HL-60 (cell line): ENCODE measurements around the gene ALS2CL.

Experiments
- GABPA ChIP-seq: IDR thresholded peaks from 2 replicates; pipeline ENCODE4 v1.6.1; 2012; ENCODE audit warnings: low read depth
- POLR2AphosphoS5 ChIP-seq: IDR thresholded peaks from 2 replicates; pipeline ENCODE4 v1.6.1; 2012; ENCODE audit warnings: low read depth
- SPI1 ChIP-seq: IDR thresholded peaks from 2 replicates; pipeline ENCODE4 v1.6.1; 2012; ENCODE audit warnings: low read depth, mild to moderate bottlenecking, borderline replicate concordance
- TF ChIP-seq, protein P1 (sequence below): IDR thresholded peaks from one replicate; pipeline ENCODE4 v1.5.1; 2011; ENCODE audit warnings: low read length, control low read depth, inconsistent platforms; ENCODE audit not compliant: insufficient read depth
- TF ChIP-seq, protein P2 (sequence below): IDR thresholded peaks from 2 replicates; pipeline ENCODE4 v1.6.1; 2012; ENCODE audit warnings: low read depth; ENCODE audit not compliant: insufficient replicate concordance

DNA sequence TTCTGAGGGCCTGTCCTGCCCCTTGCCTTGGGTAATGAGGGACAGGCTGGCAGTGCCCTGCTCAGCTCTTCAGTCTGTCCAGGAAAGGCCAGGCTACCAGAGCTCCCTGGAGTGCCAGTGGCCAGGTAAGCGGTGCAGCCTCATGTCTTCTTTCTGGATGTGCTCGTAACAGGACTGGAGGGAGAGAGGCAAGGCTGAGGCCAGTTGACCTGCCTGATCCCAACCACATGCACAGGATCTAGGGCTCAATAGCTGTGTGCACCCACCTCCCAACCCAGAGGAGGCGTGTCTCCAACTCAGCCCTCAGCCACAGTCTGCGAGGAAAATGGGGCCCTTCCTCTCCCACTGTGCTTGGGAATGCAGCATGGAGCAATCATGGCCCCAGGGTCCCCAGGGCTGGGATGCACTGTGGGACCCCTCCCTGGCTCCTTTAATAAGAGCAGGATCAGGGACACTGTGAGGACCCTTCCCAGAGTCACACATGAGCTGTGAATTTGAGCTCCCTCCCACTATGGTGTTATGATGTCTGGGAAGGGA lies 22.5 kb downstream of the ALS2CL start:
- TF ChIP-seq, protein P1, sequence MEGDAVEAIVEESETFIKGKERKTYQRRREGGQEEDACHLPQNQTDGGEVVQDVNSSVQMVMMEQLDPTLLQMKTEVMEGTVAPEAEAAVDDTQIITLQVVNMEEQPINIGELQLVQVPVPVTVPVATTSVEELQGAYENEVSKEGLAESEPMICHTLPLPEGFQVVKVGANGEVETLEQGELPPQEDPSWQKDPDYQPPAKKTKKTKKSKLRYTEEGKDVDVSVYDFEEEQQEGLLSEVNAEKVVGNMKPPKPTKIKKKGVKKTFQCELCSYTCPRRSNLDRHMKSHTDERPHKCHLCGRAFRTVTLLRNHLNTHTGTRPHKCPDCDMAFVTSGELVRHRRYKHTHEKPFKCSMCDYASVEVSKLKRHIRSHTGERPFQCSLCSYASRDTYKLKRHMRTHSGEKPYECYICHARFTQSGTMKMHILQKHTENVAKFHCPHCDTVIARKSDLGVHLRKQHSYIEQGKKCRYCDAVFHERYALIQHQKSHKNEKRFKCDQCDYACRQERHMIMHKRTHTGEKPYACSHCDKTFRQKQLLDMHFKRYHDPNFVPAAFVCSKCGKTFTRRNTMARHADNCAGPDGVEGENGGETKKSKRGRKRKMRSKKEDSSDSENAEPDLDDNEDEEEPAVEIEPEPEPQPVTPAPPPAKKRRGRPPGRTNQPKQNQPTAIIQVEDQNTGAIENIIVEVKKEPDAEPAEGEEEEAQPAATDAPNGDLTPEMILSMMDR: no peak
- TF ChIP-seq POLR2AphosphoS5: no peak
- no peak for TF ChIP-seq SPI1
- TF ChIP-seq GABPA: no peak
- TF ChIP-seq, protein P2, sequence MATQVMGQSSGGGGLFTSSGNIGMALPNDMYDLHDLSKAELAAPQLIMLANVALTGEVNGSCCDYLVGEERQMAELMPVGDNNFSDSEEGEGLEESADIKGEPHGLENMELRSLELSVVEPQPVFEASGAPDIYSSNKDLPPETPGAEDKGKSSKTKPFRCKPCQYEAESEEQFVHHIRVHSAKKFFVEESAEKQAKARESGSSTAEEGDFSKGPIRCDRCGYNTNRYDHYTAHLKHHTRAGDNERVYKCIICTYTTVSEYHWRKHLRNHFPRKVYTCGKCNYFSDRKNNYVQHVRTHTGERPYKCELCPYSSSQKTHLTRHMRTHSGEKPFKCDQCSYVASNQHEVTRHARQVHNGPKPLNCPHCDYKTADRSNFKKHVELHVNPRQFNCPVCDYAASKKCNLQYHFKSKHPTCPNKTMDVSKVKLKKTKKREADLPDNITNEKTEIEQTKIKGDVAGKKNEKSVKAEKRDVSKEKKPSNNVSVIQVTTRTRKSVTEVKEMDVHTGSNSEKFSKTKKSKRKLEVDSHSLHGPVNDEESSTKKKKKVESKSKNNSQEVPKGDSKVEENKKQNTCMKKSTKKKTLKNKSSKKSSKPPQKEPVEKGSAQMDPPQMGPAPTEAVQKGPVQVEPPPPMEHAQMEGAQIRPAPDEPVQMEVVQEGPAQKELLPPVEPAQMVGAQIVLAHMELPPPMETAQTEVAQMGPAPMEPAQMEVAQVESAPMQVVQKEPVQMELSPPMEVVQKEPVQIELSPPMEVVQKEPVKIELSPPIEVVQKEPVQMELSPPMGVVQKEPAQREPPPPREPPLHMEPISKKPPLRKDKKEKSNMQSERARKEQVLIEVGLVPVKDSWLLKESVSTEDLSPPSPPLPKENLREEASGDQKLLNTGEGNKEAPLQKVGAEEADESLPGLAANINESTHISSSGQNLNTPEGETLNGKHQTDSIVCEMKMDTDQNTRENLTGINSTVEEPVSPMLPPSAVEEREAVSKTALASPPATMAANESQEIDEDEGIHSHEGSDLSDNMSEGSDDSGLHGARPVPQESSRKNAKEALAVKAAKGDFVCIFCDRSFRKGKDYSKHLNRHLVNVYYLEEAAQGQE: no peak
